ENCODE measurements around the gene DYNC2LI1.

DNA sequence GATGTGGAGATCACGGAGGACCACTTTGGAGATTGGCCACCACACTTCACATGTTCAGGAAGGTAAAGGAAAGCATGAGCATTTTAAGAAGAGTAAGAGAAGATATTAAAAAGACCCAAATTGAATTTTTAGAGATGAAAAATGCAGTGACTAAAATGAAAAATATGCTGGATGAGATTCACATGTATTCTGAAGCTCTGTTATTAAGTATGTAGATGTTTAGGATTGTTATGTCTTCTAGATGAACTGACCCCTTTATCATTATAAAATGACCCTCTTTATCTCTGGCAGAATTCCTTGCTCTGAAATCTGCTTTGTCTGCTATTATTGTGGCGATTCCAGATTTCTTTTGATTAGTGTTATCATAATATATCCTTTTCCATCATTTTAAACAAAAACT is 36.0 kb upstream of the DYNC2LI1 start:
- TF ChIP-seq, protein P1, sequence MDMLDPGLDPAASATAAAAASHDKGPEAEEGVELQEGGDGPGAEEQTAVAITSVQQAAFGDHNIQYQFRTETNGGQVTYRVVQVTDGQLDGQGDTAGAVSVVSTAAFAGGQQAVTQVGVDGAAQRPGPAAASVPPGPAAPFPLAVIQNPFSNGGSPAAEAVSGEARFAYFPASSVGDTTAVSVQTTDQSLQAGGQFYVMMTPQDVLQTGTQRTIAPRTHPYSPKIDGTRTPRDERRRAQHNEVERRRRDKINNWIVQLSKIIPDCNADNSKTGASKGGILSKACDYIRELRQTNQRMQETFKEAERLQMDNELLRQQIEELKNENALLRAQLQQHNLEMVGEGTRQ (IDR thresholded peaks at IDR 0.05; ENCODE audit: low read length): no peak
- TF ChIP-seq KDM1A (IDR thresholded peaks at IDR 0.05; ENCODE audit: borderline replicate concordance, low read length) (no peak), RNF2 (IDR thresholded peaks at IDR 0.05; ENCODE audit: borderline replicate concordance, low read depth, low read length, missing control alignments, poor library complexity, severe bottlenecking) (no peak), POLR2A (IDR thresholded peaks at IDR 0.05; ENCODE audit: control extremely low read depth in 1 of 2, low read depth in 2 of 2, low read length in 2 of 2) (no peak), GTF2F1 (IDR thresholded peaks at IDR 0.05; ENCODE audit: borderline replicate concordance, low read depth, low read length) (no peak), TBP (IDR thresholded peaks at IDR 0.05; ENCODE audit: low read depth, low read length) (no peak), RAD21 (IDR thresholded peaks at IDR 0.05 in 1 of 2, conservative IDR thresholded peaks at IDR 0.05 in 1 of 2; ENCODE audit: low read depth in 2 of 2, low read length in 2 of 2) (no peak), EZH2 (IDR thresholded peaks at IDR 0.05; ENCODE audit: low read depth, low read length, severe bottlenecking) (no peak), SP2 (IDR thresholded peaks at IDR 0.05; ENCODE audit: low read length) (no peak)
- TF ChIP-seq, protein P2, sequence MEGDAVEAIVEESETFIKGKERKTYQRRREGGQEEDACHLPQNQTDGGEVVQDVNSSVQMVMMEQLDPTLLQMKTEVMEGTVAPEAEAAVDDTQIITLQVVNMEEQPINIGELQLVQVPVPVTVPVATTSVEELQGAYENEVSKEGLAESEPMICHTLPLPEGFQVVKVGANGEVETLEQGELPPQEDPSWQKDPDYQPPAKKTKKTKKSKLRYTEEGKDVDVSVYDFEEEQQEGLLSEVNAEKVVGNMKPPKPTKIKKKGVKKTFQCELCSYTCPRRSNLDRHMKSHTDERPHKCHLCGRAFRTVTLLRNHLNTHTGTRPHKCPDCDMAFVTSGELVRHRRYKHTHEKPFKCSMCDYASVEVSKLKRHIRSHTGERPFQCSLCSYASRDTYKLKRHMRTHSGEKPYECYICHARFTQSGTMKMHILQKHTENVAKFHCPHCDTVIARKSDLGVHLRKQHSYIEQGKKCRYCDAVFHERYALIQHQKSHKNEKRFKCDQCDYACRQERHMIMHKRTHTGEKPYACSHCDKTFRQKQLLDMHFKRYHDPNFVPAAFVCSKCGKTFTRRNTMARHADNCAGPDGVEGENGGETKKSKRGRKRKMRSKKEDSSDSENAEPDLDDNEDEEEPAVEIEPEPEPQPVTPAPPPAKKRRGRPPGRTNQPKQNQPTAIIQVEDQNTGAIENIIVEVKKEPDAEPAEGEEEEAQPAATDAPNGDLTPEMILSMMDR (IDR thresholded peaks at IDR 0.05; ENCODE audit: control extremely low read depth in 1 of 3, insufficient read depth in 1 of 3, low read depth in 1 of 3, low read length in 3 of 3): no peak
- TF ChIP-seq, protein P3, sequence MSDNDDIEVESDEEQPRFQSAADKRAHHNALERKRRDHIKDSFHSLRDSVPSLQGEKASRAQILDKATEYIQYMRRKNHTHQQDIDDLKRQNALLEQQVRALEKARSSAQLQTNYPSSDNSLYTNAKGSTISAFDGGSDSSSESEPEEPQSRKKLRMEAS (IDR thresholded peaks at IDR 0.05): no peak
